ENCODE measurements around the gene MZF1. TPM values are rescaled to one million over a fixed set of nuclear protein-coding genes. Genes with fewer than 3 reads are reported as not detected.
"Not testable (repeated sequence)": the region's sequence is repeated elsewhere in the genome, so short reads cannot be mapped to it uniquely, and the experiment has no call there.

MZF1 gene
- 9.8 TPM for polyA plus RNA-seq (2013, experiment 1 of 2)
- polyA plus RNA-seq (2013, experiment 2 of 2): 8.4 TPM

- H3K27me3 ChIP-seq (ENCODE audit: insufficient read depth, low read length): no peaks in the 10 kb centered on the region
These were observed at the start of gene MZF1 for GRCh38 chr19:58572818-58573657. Gene MZF1, minus strand, starts transcription at chr19:58573335. Its CDS starts 1,946 bp downstream, at chr19:58571389.

GRCh38 chr19:58607213-58607612, 34.1 kb upstream of the MZF1 start:
- H3K36me3 ChIP-seq (ENCODE audit: insufficient read depth, low read length); H3K9ac ChIP-seq (ENCODE audit: low read depth, low read length); H3K27ac ChIP-seq (ENCODE audit: low read depth, low read length); H3K9me3 ChIP-seq (ENCODE audit: insufficient read depth, low read depth, low read length); H3K4me1 ChIP-seq (ENCODE audit: insufficient read depth, low read length); H3K27me3 ChIP-seq (ENCODE audit: insufficient read depth, low read length); H3K4me3 ChIP-seq (ENCODE audit: low read length): not testable (repeated sequence)
- WGBS: 92% methylated on average over 23 of the region's 28 CpGs

More at GRCh38 chr19:58572818-58573657, at the start of gene MZF1:
- H3K9ac ChIP-seq (ENCODE audit: low read depth, low read length): peak within 1 kb of the TSS; percentile 92
- H3K27ac ChIP-seq (ENCODE audit: low read depth, low read length): peak within 1 kb of the TSS; percentile 94
- peak within 1 kb of the TSS; percentile 75 for H3K4me3 ChIP-seq (ENCODE audit: low read length)
- H3K4me1 ChIP-seq (ENCODE audit: insufficient read depth, low read length): no peaks in the 10 kb centered on the region
- under 1% methylated on average over 75 of the region's 75 CpGs for WGBS
- no peaks in the 10 kb centered on the region for H3K9me3 ChIP-seq (ENCODE audit: insufficient read depth, low read depth, low read length)
- peaks cover 22% of the 10 kb centered on the region; the same call in 1 of the 2 replicates for H3K36me3 ChIP-seq (ENCODE audit: insufficient read depth, low read length)

- H3K36me3 ChIP-seq (ENCODE audit: insufficient read depth, low read length); H3K4me1 ChIP-seq (ENCODE audit: insufficient read depth, low read length); H3K9me3 ChIP-seq (ENCODE audit: insufficient read depth, low read depth, low read length); H3K4me3 ChIP-seq (ENCODE audit: low read length); H3K9ac ChIP-seq (ENCODE audit: low read depth, low read length); H3K27ac ChIP-seq (ENCODE audit: low read depth, low read length); H3K27me3 ChIP-seq (ENCODE audit: insufficient read depth, low read length): not testable (repeated sequence)
- WGBS: 90% methylated on average over 61 of the region's 62 CpGs
These were observed 33.2 kb upstream of the MZF1 start for GRCh38 chr19:58606251-58606896.

GRCh38 chr19:58586133-58586765, 13.1 kb upstream of the MZF1 start:
- peaks cover 18% of the 10 kb centered on the region; the same call in 1 of the 2 replicates for H3K36me3 ChIP-seq (ENCODE audit: insufficient read depth, low read length)
- H3K9ac ChIP-seq (ENCODE audit: low read depth, low read length): no peak overlapping the region
- no peak overlapping the region for H3K27ac ChIP-seq (ENCODE audit: low read depth, low read length)
- H3K9me3 ChIP-seq (ENCODE audit: insufficient read depth, low read depth, low read length): no peaks in the 10 kb centered on the region
- no peaks in the 10 kb centered on the region for H3K4me1 ChIP-seq (ENCODE audit: insufficient read depth, low read length)
- no peak overlapping the region for H3K4me3 ChIP-seq (ENCODE audit: low read length)
- H3K27me3 ChIP-seq (ENCODE audit: insufficient read depth, low read length): no peaks in the 10 kb centered on the region
- 95% methylated on average over 4 of the region's 4 CpGs for WGBS

- H3K9ac ChIP-seq (ENCODE audit: low read depth, low read length): no peak overlapping the region
- H3K4me1 ChIP-seq (ENCODE audit: insufficient read depth, low read length): no peaks in the 10 kb centered on the region
- no peak overlapping the region for H3K27ac ChIP-seq (ENCODE audit: low read depth, low read length)
- peaks cover 18% of the 10 kb centered on the region; the same call in 1 of the 2 replicates for H3K36me3 ChIP-seq (ENCODE audit: insufficient read depth, low read length)
- no peaks in the 10 kb centered on the region for H3K27me3 ChIP-seq (ENCODE audit: insufficient read depth, low read length)
- no peaks in the 10 kb centered on the region for H3K9me3 ChIP-seq (ENCODE audit: insufficient read depth, low read depth, low read length)
- WGBS: 73% methylated on average over 5 of the region's 6 CpGs
- no peak overlapping the region for H3K4me3 ChIP-seq (ENCODE audit: low read length)
These were observed 12.5 kb upstream of the MZF1 start for GRCh38 chr19:58585442-58586132.

GRCh38 chr19:58584498-58585441, 11.6 kb upstream of the MZF1 start:
- Histone ChIP-seq H3K36me3 (ENCODE audit: insufficient read depth, low read length) (peaks cover 18% of the 10 kb centered on the region; the same call in 1 of the 2 replicates), H3K27ac (ENCODE audit: low read depth, low read length) (no peak overlapping the region), H3K27me3 (ENCODE audit: insufficient read depth, low read length) (no peaks in the 10 kb centered on the region), H3K9me3 (ENCODE audit: insufficient read depth, low read depth, low read length) (no peaks in the 10 kb centered on the region), H3K4me3 (ENCODE audit: low read length) (no peak overlapping the region), H3K9ac (ENCODE audit: low read depth, low read length) (no peak overlapping the region), H3K4me1 (ENCODE audit: insufficient read depth, low read length) (no peaks in the 10 kb centered on the region)
- WGBS: 92% methylated on average over 7 of the region's 9 CpGs

- WGBS: 95% methylated on average over 6 of the region's 6 CpGs
- no peak overlapping the region for H3K9ac ChIP-seq (ENCODE audit: low read depth, low read length)
- no peaks in the 10 kb centered on the region for H3K9me3 ChIP-seq (ENCODE audit: insufficient read depth, low read depth, low read length)
- no peak overlapping the region for H3K27ac ChIP-seq (ENCODE audit: low read depth, low read length)
- H3K27me3 ChIP-seq (ENCODE audit: insufficient read depth, low read length): no peaks in the 10 kb centered on the region
- peaks cover 18% of the 10 kb centered on the region; the same call in 1 of the 2 replicates for H3K36me3 ChIP-seq (ENCODE audit: insufficient read depth, low read length)
- no peaks in the 10 kb centered on the region for H3K4me1 ChIP-seq (ENCODE audit: insufficient read depth, low read length)
- H3K4me3 ChIP-seq (ENCODE audit: low read length): no peak overlapping the region
These were observed 9.8 kb upstream of the MZF1 start for GRCh38 chr19:58582985-58583384.

GRCh38 chr19:58581227-58582141, 8.3 kb upstream of the MZF1 start:
- Histone ChIP-seq H3K27me3 (ENCODE audit: insufficient read depth, low read length) (no peaks in the 10 kb centered on the region), H3K9me3 (ENCODE audit: insufficient read depth, low read depth, low read length) (no peaks in the 10 kb centered on the region), H3K4me3 (ENCODE audit: low read length) (no peak overlapping the region), H3K9ac (ENCODE audit: low read depth, low read length) (no peak overlapping the region), H3K36me3 (ENCODE audit: insufficient read depth, low read length) (peaks cover 18% of the 10 kb centered on the region; the same call in 1 of the 2 replicates), H3K27ac (ENCODE audit: low read depth, low read length) (no peak overlapping the region), H3K4me1 (ENCODE audit: insufficient read depth, low read length) (no peaks in the 10 kb centered on the region)
- 71% methylated on average over 62 of the region's 62 CpGs for WGBS

- no peaks in the 10 kb centered on the region for H3K27me3 ChIP-seq (ENCODE audit: insufficient read depth, low read length)
- 89% methylated on average over 7 of the region's 8 CpGs for WGBS
These were observed 6.5 kb upstream of the MZF1 start for GRCh38 chr19:58579473-58580142.

More at GRCh38 chr19:58579473-58580142, 6.5 kb upstream of the MZF1 start:
- no peaks in the 10 kb centered on the region for H3K9me3 ChIP-seq (ENCODE audit: insufficient read depth, low read depth, low read length)
- no peaks in the 10 kb centered on the region for H3K4me1 ChIP-seq (ENCODE audit: insufficient read depth, low read length)
- peaks cover 18% of the 10 kb centered on the region; the same call in 1 of the 2 replicates for H3K36me3 ChIP-seq (ENCODE audit: insufficient read depth, low read length)
- no peak overlapping the region for H3K27ac ChIP-seq (ENCODE audit: low read depth, low read length)
- no peak overlapping the region for H3K9ac ChIP-seq (ENCODE audit: low read depth, low read length)
- no peak overlapping the region for H3K4me3 ChIP-seq (ENCODE audit: low read length)
